Calu3 (cell line): ENCODE measurements around the gene PAPSS1. TPM values are rescaled to one million over a fixed set of nuclear protein-coding genes. Genes with fewer than 3 reads are reported as not detected.
"Not testable (repeated sequence)": the region's sequence is repeated elsewhere in the genome, so short reads cannot be mapped to it uniquely, and the experiment has no call there.

Source experiments
- BruUV-seq: library from RNA; stranded (reverse); fragments of 400-500 nt; replicated peaks from 2 replicates; lab custom pipeline; 2021; lab: Mats Ljungman, UMichigan
- CTCF ChIA-PET: fragments of 300-600 bp; sonication (Branson Sonifier 250); formaldehyde crosslinking; loops from one replicate; lab custom pipeline; 2022; ENCODE audit warnings: antibody characterized with exemption; lab: Charles Lee
- DNase-seq: peaks from one replicate; pipeline ENCODE4 v3.0.0; 2022
- H3K27ac Mint-ChIP-seq: one replicate; pipeline ENCODE4 v1.8.0; 2022; ENCODE audit warnings: mixed read lengths; ENCODE audit not compliant: unreplicated experiment
- H3K27me3 Mint-ChIP-seq: one replicate; pipeline ENCODE4 v1.8.0; 2022; ENCODE audit warnings: mixed read lengths; ENCODE audit not compliant: unreplicated experiment
- H3K36me3 Mint-ChIP-seq: one replicate; pipeline ENCODE4 v1.8.0; 2022; ENCODE audit warnings: mild to moderate bottlenecking, moderate library complexity, mixed read lengths; ENCODE audit not compliant: insufficient read depth, unreplicated experiment
- H3K4me1 Mint-ChIP-seq: one replicate; pipeline ENCODE4 v1.8.0; 2022; ENCODE audit warnings: mild to moderate bottlenecking, low read depth, mixed read lengths; ENCODE audit not compliant: unreplicated experiment
- H3K4me3 Mint-ChIP-seq: one replicate; pipeline ENCODE4 v1.8.0; 2022; ENCODE audit warnings: mild to moderate bottlenecking, low read depth, moderate library complexity, mixed read lengths; ENCODE audit not compliant: unreplicated experiment
- H3K9me3 Mint-ChIP-seq: one replicate; pipeline ENCODE4 v1.8.0; 2022; ENCODE audit warnings: low read depth, mixed read lengths; ENCODE audit not compliant: unreplicated experiment
- intact Hi-C: fragments of 100-400 bp; cut with micrococcal nuclease; formaldehyde crosslinking; loops from one replicate; pipeline ENCODE4 v1.10.0; 2022; ENCODE audit not compliant: unreplicated experiment
- total RNA-seq: library from RNA; stranded (reverse); gene quantifications from 2 replicates; pipeline ENCODE4 v1.2.3, GENCODE V29; 2022
- TF ChIP-seq, protein P1 (sequence below): fragments of 200-600 bp; IDR thresholded peaks from one replicate; pipeline ENCODE4 v1.8.0; 2022; ENCODE audit warnings: antibody characterized with exemption; ENCODE audit not compliant: unreplicated experiment

Gene PAPSS1
- total RNA-seq, 1 experiment from 2014 or later, result 41.6 TPM

GRCh38 chr4:107665001-107665400 is 55.0 kb downstream of the PAPSS1 start:
- Mint-ChIP-seq H3K9me3 (no peaks in the 10 kb centered on the region), H3K4me3 (no peak overlapping the region), H3K27ac (no peak overlapping the region), H3K36me3 (no peaks in the 10 kb centered on the region), H3K4me1 (no peaks in the 10 kb centered on the region), H3K27me3 (no peaks in the 10 kb centered on the region)
- intact Hi-C loops, result loop anchor here (5.0 to 10.0 kb wide), 3 partner anchors 150 to 623 kb away; no protein-coding TSS in a partner anchor
- TF ChIP-seq, protein P1, sequence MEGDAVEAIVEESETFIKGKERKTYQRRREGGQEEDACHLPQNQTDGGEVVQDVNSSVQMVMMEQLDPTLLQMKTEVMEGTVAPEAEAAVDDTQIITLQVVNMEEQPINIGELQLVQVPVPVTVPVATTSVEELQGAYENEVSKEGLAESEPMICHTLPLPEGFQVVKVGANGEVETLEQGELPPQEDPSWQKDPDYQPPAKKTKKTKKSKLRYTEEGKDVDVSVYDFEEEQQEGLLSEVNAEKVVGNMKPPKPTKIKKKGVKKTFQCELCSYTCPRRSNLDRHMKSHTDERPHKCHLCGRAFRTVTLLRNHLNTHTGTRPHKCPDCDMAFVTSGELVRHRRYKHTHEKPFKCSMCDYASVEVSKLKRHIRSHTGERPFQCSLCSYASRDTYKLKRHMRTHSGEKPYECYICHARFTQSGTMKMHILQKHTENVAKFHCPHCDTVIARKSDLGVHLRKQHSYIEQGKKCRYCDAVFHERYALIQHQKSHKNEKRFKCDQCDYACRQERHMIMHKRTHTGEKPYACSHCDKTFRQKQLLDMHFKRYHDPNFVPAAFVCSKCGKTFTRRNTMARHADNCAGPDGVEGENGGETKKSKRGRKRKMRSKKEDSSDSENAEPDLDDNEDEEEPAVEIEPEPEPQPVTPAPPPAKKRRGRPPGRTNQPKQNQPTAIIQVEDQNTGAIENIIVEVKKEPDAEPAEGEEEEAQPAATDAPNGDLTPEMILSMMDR, result no peak
- no peak for DNase-seq
- BruUV-seq, result no TSS peak
- CTCF ChIA-PET, result interaction anchor here (1.0 kb wide), 1 partner anchor 20 kb away, joined by 4 read pairs; no protein-coding TSS in a partner anchor

- intact Hi-C loops, result no loop called here
- TF ChIP-seq, protein P1, result no peak
- H3K27ac Mint-ChIP-seq, result no peak overlapping the region
- H3K27me3 Mint-ChIP-seq, result no peaks in the 10 kb centered on the region
- no peaks in the 10 kb centered on the region for H3K36me3 Mint-ChIP-seq
- CTCF ChIA-PET, result no interaction called here
- DNase-seq, result no peak
- H3K4me3 Mint-ChIP-seq, result no peak overlapping the region
- H3K9me3 Mint-ChIP-seq, result no peaks in the 10 kb centered on the region
- no peaks in the 10 kb centered on the region for H3K4me1 Mint-ChIP-seq
- BruUV-seq, result no TSS peak
Measured at GRCh38 chr4:107658400-107659336, 61.4 kb downstream of the PAPSS1 start.

DNA sequence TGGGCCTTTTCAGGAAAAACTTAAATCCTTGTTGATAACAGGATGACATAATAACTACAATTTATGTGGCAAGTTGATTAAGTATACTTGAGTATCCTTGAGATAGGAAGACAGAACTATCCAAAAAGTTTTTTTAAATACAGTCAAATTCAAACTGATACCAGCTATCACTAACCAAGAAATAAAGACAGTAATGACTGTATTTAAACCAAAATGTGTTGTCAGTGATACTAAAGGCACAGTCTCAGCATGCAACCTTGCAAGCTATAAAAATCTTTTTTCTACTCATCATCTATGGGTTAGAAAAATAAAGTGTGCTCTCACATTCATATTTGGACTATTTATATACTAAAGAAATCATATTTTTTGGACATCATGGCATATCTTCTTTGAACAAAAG is 64.7 kb downstream of the PAPSS1 start:
- H3K36me3 Mint-ChIP-seq, result no peaks in the 10 kb centered on the region
- H3K9me3 Mint-ChIP-seq, result no peaks in the 10 kb centered on the region
- no peaks in the 10 kb centered on the region for H3K27me3 Mint-ChIP-seq
- intact Hi-C loops, result no loop called here
- DNase-seq, result no peak
- TF ChIP-seq, protein P1, result no peak
- H3K4me3 Mint-ChIP-seq, result no peak overlapping the region
- no peaks in the 10 kb centered on the region for H3K4me1 Mint-ChIP-seq
- no peak overlapping the region for H3K27ac Mint-ChIP-seq
- CTCF ChIA-PET, result no interaction called here
- no TSS peak for BruUV-seq

DNA sequence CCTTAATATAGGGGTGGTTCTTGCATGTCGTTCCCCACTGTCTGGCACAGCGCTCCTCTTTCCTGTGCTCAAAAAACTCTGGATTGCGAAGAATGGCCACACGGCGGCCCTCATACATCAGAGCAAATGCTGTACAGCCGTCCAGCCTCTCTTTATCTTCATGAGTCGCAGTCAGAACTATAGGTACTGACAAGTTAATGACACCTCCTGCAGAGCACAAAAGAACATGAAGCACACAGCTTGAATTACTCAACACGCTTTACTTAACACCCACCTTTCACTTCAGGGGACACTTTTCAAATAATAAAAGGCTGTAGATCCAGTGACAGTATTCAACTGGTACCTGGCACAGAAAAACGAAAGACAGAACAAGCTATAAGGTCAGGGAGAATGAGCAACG is 65.3 kb downstream of the PAPSS1 start:
- no peak for DNase-seq
- CTCF ChIA-PET, result no interaction called here
- intact Hi-C loops, result no loop called here
- Mint-ChIP-seq H3K36me3 (no peaks in the 10 kb centered on the region), H3K9me3 (no peaks in the 10 kb centered on the region), H3K27me3 (no peaks in the 10 kb centered on the region), H3K4me1 (no peaks in the 10 kb centered on the region), H3K4me3 (no peak overlapping the region), H3K27ac (no peak overlapping the region)
- TF ChIP-seq, protein P1, result no peak
- BruUV-seq, result no TSS peak

DNA sequence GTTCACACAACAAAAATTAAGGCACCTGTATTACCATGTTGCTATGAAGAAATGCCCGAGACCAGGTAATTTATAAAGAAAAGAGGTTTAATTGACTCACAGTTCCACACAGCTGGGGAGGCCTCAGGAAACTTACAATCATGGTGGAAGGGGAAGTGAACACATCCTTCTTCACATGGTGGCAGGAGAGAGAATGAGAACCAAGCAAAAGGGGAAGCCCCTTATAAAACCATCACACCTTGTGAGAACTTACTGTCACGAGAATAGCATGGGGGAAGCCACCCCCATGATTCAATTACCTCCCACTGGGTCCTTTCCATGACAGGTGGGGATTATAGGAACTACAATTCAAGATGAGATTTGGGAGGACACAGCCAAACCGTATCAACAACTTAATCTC is 68.6 kb downstream of the PAPSS1 start:
- H3K4me1 Mint-ChIP-seq, CTCF ChIA-PET, H3K9me3 Mint-ChIP-seq, H3K4me3 Mint-ChIP-seq, H3K36me3 Mint-ChIP-seq, BruUV-seq, H3K27ac Mint-ChIP-seq, intact Hi-C loops, DNase-seq, H3K27me3 Mint-ChIP-seq: not testable (repeated sequence)
